DMS53 (cell line): ENCODE data around the gene TDRD3.
A peak's percentile ranks its signal among the peaks of the same experiment; 100 is the strongest.

Experiments used
- DNase-seq: peaks from one replicate; lab custom pipeline; 2025; lab: John Stamatoyannopoulos, UW

Gene TDRD3

GRCh38 chr13:60454425-60454824, 57.4 kb downstream of the TDRD3 start:
- no peak for DNase-seq

- DNase-seq = no peak
Measured at GRCh38 chr13:60463787-60464186, 66.8 kb downstream of the TDRD3 start.

- peak; percentile 17 for DNase-seq
Measured at GRCh38 chr13:60467098-60467497, 70.1 kb downstream of the TDRD3 start.

GRCh38 chr13:60479273-60479672, 82.3 kb downstream of the TDRD3 start:
- DNase-seq = no peak

- DNase-seq = no peak
Measured at GRCh38 chr13:60482012-60482411, 85.0 kb downstream of the TDRD3 start.

- no peak for DNase-seq
Measured at GRCh38 chr13:60484865-60485264, 87.8 kb downstream of the TDRD3 start.

- no peak for DNase-seq
Measured at GRCh38 chr13:60491531-60491930, 94.5 kb downstream of the TDRD3 start.

GRCh38 chr13:60492187-60492586, 95.2 kb downstream of the TDRD3 start:
- DNase-seq = no peak

GRCh38 chr13:60494296-60494695, 97.3 kb downstream of the TDRD3 start:
- DNase-seq = no peak

- no peak for DNase-seq
Measured at GRCh38 chr13:60501236-60501635, 104.2 kb downstream of the TDRD3 start.

GRCh38 chr13:60509601-60510386, 112.8 kb downstream of the TDRD3 start:
- DNase-seq = no peak

GRCh38 chr13:60511637-60512036, 114.6 kb downstream of the TDRD3 start:
- no peak for DNase-seq

- no peak for DNase-seq
Measured at GRCh38 chr13:60514891-60515290, 117.9 kb downstream of the TDRD3 start.

- no peak for DNase-seq
Measured at GRCh38 chr13:60519496-60519895, 122.5 kb downstream of the TDRD3 start.

- no peak for DNase-seq
Measured at GRCh38 chr13:60520902-60521569, 124.0 kb downstream of the TDRD3 start.

GRCh38 chr13:60538566-60538965, 141.5 kb downstream of the TDRD3 start:
- DNase-seq = no peak

GRCh38 chr13:60540276-60540675, 143.3 kb downstream of the TDRD3 start:
- DNase-seq = no peak

GRCh38 chr13:60562096-60562780, 165.2 kb downstream of the TDRD3 start:
- DNase-seq = no peak

- DNase-seq = no peak
Measured at GRCh38 chr13:60571571-60571970, 174.6 kb downstream of the TDRD3 start.

- DNase-seq = peak; percentile 25
Measured at GRCh38 chr13:60572003-60572798, 175.2 kb downstream of the TDRD3 start.

GRCh38 chr13:60572855-60573254, 175.8 kb downstream of the TDRD3 start:
- no peak for DNase-seq

GRCh38 chr13:60574735-60575134, 177.7 kb downstream of the TDRD3 start:
- DNase-seq = no peak
